ENCODE results near the gene GATA5.

- TF ChIP-seq, protein P1, sequence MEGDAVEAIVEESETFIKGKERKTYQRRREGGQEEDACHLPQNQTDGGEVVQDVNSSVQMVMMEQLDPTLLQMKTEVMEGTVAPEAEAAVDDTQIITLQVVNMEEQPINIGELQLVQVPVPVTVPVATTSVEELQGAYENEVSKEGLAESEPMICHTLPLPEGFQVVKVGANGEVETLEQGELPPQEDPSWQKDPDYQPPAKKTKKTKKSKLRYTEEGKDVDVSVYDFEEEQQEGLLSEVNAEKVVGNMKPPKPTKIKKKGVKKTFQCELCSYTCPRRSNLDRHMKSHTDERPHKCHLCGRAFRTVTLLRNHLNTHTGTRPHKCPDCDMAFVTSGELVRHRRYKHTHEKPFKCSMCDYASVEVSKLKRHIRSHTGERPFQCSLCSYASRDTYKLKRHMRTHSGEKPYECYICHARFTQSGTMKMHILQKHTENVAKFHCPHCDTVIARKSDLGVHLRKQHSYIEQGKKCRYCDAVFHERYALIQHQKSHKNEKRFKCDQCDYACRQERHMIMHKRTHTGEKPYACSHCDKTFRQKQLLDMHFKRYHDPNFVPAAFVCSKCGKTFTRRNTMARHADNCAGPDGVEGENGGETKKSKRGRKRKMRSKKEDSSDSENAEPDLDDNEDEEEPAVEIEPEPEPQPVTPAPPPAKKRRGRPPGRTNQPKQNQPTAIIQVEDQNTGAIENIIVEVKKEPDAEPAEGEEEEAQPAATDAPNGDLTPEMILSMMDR (IDR thresholded peaks at IDR 0.05; ENCODE audit: insufficient read depth, low read length, poor library complexity, severe bottlenecking), result no peak
- no peak for TF ChIP-seq EZH2phosphoT487 (conservative IDR thresholded peaks at IDR 0.05; ENCODE audit: low read length)
Observed at GRCh38 chr20:62428002-62428372, 47.8 kb downstream of the GATA5 start.

Data from SU-DHL-6 (cell line).